RPMI8226 (cell line): ENCODE data around the gene FALEC.
"Not testable (repeated sequence)": the region's sequence is repeated elsewhere in the genome, so short reads cannot be mapped to it uniquely, and the experiment has no call there.

Source experiments
- DNase-seq: peaks from one replicate; pipeline ENCODE4 v3.0.0-alpha.2; 2015

The FALEC gene

GRCh38 chr1:150576794-150577556 is 61.4 kb downstream of the FALEC start:
- DNase-seq: no peak

DNA sequence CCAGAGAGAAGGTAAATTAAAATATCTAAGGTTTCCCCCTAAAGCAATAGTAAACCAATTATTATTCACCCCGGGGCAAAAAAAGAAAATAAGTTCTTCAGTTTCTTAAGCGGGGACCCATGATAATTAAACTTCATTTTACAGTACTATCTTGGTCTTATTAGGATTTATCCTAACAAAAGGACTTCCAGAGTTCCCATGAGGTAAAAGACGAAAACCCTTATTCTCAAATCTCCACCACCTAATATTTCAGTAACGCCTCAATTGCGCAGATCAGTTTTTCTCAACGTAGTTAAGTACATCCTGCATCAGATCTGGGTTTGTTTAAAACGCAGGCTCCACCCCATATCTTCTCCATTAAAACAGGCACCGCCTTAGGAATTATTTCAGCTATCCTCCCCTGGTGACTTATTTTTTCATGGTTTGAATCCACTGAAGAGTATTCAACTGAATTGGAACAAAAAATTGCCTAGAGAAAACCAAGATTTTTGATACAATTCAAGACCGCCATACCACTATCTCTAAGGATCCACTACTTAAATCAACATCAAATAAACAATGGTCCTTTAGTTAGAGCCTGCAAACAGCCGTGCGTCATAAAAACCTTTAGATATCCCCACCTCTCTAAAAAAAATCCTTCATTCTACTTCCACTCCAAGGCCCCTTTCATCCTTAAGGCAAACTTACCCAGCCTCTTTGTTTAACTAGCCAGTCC is 62.2 kb downstream of the FALEC start:
- DNase-seq: peak; percentile 38

DNA sequence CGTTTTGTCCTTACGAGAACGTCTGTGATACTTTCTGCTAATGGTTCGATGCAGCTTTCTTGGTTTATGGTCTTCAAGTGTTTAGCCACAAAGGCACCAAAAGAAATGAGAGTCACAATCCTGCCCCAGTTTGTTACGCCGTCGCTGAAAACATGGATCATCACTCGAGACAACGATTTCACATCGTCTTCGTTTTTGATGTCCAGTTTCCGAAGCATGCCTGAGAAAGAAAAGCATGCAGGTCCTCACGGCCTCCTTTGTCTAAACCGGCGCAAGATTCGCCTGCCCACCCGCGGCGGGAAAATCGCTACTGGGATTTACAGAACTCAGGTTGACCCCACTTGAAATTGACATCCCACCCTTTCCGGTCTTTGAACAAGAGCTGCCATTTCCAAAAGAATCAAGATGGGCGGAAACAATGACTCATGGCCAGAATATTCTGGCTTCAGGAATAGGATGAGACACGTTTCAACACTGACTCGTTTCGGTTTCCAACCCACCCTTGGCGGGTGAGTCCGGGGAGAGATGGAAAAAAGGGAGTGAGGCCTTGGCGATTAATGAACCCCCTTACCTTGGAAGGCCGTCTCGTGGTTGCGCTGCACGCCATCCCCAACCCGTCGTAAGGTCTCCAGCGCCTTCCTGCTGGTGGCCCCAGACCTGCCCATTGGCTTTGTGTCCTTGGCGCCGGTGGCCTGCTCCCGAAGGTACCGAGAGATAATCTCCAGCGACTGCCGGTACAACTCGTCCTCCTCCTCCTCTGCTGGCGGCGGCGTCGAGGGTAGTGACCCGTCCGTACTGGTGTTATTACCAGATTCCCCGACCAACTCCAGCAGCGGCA is 62.9 kb downstream of the FALEC start:
- peak; percentile 43 for DNase-seq

DNA sequence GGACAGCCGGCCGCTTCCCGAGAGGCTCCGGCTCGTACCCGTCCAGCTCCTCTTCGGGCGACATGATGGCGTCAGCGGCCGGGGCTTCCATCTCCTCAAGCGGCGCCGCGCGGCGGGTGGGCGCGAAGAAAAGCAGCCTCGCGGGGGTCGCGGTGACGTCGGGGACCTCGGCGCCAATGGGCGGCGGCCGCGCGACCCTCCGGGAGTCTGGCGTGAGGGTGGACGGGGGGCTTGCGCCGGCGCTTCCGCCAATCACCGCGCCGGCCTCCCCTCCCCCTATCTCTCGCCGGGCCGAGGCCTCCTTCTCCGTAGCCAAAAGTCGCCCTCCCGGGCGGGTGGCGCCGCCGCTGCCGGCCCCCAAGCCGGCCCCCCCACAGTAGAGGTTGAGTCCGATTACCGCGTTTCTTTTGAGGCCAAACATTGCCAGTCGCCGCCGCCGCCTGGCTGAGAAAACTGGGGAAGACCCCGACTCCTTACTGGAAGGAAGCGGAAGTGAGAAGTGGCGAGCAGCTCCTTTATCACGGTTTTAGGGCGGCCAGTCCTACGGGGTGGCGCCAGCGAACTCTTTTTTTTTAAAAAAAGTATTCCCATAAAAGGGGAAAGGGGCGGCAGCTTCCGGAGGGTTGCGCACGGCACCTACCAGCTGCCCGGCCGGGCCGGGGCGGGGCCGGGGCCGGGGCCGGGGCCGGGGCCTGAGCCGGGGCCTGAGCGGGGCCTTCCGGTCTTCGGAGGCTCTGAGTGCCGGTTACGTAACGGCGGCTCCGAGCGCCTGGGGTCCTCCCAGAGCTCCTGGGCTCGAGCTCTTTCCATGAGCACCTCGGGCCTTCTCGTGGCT is 63.8 kb downstream of the FALEC start, which contains the start of gene MCL1:
TSS of gene MCL1 (minus strand) at position 501 of the 835 bp plus-strand sequence. CDS start at position 421, 80 bp downstream.
- peak; percentile 98 for DNase-seq

DNA sequence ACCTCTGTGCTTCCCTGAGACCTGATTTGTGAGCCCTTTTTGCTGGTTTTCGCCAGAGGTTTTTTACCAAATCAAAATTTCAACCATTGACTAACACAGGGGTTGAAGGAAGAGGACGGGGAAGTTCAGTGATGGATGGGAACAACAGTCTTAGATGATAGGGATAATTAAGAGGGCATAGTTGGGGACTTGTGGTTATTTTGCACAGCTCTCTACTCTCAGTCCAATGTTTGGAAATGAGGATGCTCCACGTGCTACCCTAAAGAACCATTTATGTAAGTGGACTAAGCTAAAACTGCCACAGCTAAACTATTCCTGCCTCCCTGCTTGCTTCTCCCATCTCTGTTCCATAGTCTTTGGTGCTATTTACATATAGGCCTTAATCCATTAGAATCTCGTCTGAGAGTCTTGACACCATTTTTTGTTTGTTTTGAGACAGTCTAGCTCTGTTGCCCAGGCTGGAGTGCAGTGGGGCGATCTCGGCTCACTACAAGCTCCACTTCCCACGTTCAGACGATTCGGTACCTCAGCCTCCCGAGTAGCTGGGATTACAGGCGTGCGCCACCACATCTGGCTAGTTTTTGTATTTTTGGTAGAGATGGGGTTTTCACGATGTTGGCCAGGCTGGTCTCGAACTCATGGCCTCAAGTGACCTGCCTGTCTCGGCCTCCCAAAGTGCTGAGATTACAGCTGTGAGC is 64.5 kb downstream of the FALEC start:
- no peak for DNase-seq

DNA sequence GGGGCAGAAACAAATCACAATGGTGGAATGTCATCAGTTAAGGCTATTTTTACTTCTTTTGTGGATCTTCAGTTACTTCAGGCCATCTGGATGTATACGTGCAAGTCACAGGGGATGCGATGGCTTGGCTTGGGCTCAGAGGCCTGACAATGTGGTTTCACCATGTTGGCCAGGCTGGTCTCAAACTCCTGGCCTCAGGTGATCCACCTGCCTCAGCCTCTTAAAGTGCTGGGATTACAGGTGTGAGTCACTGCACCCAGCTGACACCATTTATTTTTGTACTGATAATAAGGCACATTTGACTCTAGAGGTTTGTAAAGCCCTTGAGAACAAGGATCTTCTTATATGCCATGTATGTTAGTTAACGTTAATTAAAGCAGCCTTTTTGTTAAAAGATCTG is 65.4 kb downstream of the FALEC start:
- peak; percentile 36 for DNase-seq

DNA sequence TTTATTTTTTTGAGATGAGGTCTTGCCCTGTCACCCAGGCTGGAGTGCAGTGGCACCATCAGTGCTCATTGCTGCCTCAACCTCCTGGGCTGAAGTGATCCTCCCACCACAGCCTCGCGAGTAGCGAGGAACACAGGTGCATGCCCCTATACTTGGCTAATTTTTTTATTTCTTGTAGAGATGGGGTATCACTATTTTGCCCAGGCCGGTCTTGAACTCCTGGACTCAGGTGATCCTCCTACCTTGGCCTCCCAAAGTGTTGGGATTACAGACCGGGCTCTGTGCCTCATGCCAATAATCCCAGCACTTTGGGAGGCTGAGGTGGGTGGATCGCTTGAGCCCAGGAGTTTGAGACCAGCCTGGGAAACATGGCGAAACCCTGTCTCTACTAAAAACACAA is 65.9 kb downstream of the FALEC start:
- DNase-seq: not testable (repeated sequence)

DNA sequence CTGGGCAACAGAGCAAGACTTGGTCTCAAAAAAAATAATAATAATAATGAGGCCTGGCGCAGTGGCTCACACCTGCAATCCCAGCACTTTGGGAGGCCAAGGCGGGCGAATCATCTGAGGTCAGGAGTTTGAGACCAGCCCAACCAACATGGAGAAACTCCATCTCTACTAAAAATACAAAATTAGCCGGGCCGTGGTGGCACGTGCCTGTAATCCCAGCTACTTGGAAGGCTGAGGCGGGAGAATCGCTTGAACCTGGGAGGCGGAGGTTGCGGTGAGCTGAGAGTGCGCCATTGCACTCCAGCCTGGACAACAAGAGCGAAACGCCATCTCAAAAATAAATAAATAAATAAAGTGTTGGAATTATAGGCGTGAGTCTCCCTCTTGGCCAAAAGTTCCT is 66.4 kb downstream of the FALEC start:
- not testable (repeated sequence) for DNase-seq

DNA sequence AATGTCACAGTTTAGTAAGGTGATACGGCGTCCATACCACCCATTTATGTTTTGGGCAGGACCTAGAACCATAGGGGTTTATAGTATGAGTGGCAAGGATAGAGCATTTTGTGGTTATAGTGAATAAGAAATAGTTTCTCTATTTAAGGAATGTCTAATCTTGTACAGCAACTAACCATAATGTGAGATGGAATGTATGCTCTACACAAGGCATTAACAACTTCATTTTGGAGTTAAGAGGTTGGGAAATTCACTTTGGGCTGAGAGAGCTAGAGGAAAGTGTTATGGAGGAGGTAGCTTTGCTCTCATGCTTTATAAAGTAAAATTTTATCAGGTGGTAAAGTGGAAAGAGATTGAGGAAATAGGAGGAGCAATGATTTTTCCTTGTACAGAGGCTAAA is 66.8 kb downstream of the FALEC start:
- DNase-seq: no peak
